Gastrocnemius medialis (tissue), 4 donors: Measurements from ENCODE around the gene VAC14. TPM values are rescaled to one million over a fixed set of nuclear protein-coding genes. Genes with fewer than 3 reads are reported as not detected.

Experiments
- ATAC-seq, 2 donors: fragments of 150-250 bp; one replicate each; pipeline ENCODE4 v1.9.1; 2016
- DNase-seq, 2 donors: peaks; one replicate each; pipeline ENCODE4 v3.0.0-alpha.2; 2019
- H3K27ac ChIP-seq, 4 donors: fragments of 200-600 bp; sonication (generic); 1 replicate in 1 of 4; 2 replicates in 3 of 4; pipeline ENCODE4 v1.5.1; 2016 to 2018; ENCODE audit warnings: mild to moderate bottlenecking in 2 of 4, moderate library complexity in 1 of 4
- H3K27me3 ChIP-seq, 3 donors: fragments of 200-600 bp; sonication (generic) in 2 of 3; 1 replicate in 1 of 3; 2 replicates in 2 of 3; pipeline versions ENCODE4 v1.5.1 to v1.6.0; 2016 to 2019; ENCODE audit warnings: mild to moderate bottlenecking in 1 of 3, moderate library complexity in 1 of 3
- H3K36me3 ChIP-seq, 2 donors: fragments of 200-600 bp; sonication (generic) in 1 of 2; one replicate each; pipeline ENCODE4 v1.5.1; 2017 to 2018
- H3K4me1 ChIP-seq, 2 donors: fragments of 200-600 bp; sonication (generic) in 1 of 2; one replicate each; pipeline ENCODE4 v1.5.1; 2016 to 2017; ENCODE audit warnings: mild to moderate bottlenecking in 2 of 2
- H3K4me3 ChIP-seq, 4 donors: fragments of 200-600 bp; sonication (generic) in 3 of 4; 1 replicate in 1 of 4; 2 replicates in 3 of 4; pipeline ENCODE4 v1.5.1; 2016 to 2019; ENCODE audit warnings: mild to moderate bottlenecking in 2 of 4
- H3K9me3 ChIP-seq, 3 donors: fragments of 200-600 bp; sonication (generic) in 2 of 3; 1 replicate in 1 of 3; 2 replicates in 2 of 3; pipeline ENCODE4 v1.5.1; 2016 to 2019
- CTCF ChIP-seq, 5 experiments: fragments of 450-650 bp in 3 of 5; fragments of 200-600 bp in 2 of 5; sonication (generic) in 2 of 5; IDR thresholded peaks in 4 of 5; conservative IDR thresholded peaks in 1 of 5; 1 replicate in 4 of 5; 2 replicates in 1 of 5; pipeline ENCODE4 v1.5.1; 2016 to 2019; ENCODE audit warnings: antibody characterized with exemption in 5 of 5, mild to moderate bottlenecking in 3 of 5, moderate library complexity in 3 of 5
- POLR2A ChIP-seq, 2 donors: fragments of 450-650 bp; IDR thresholded peaks; one replicate each; pipeline ENCODE4 v1.6.1; 2017; ENCODE audit warnings: antibody characterized with exemption in 2 of 2, mild to moderate bottlenecking in 2 of 2, moderate library complexity in 2 of 2
- in situ Hi-C, 4 donors: fragments of 200-750 bp; cut with MboI; loops; one replicate each; pipeline versions ENCODE4 v1.15.0 to v1.8.0; 2017; ENCODE audit warnings: low sequenced_read_pairs in 4 of 4
- intact Hi-C: fragments of 100-400 bp; cut with DNase I; formaldehyde crosslinking; loops from one replicate; pipeline ENCODE4 v1.15.1; 2023; ENCODE audit warnings: low total_unique reads
- total RNA-seq, 4 donors: library from RNA; depleted of rRNA; stranded (reverse); fragments of >200 nt; gene quantifications; one replicate each; pipeline versions ENCODE4 v1.1.0 to v1.2.3, GENCODE V29; 2016

VAC14 gene
- total RNA-seq, 4 donors from 2014 or later: 19.8 to 30.9 (median 27.0) TPM

GRCh38 chr16:70704586-70704985 is 96.4 kb downstream of the VAC14 start:
- no peak for TF ChIP-seq CTCF (IDR thresholded peaks at IDR 0.05 in 4 of 5, conservative IDR thresholded peaks at IDR 0.05 in 1 of 5)
- no peak for TF ChIP-seq POLR2A (IDR thresholded peaks at IDR 0.05)
- Histone ChIP-seq H3K9me3 (no peaks in the 10 kb centered on the region), H3K27ac (peak overlapping the region in 3 of 4 donors; percentile 74 to 83 (median 79)), H3K4me1 (peaks cover 48 to 59% of the 10 kb centered on the region in 2 donors), H3K27me3 (no peaks in the 10 kb centered on the region), H3K4me3 (no peak overlapping the region), H3K36me3 (no peaks in the 10 kb centered on the region)
- ATAC-seq: no peak
- in situ Hi-C loops: no loop called here
- intact Hi-C loops: no loop called here
- no peak for DNase-seq

- Histone ChIP-seq H3K9me3 (no peaks in the 10 kb centered on the region), H3K4me1 (peaks cover 45 to 59% of the 10 kb centered on the region in 2 donors), H3K27me3 (no peaks in the 10 kb centered on the region), H3K27ac (peak overlapping the region; percentile 73 to 83 (median 76)), H3K4me3 (no peak overlapping the region), H3K36me3 (no peaks in the 10 kb centered on the region)
- DNase-seq: no peak
- no peak for ATAC-seq
- in situ Hi-C loops: no loop called here
- no peak for TF ChIP-seq CTCF (IDR thresholded peaks at IDR 0.05 in 4 of 5, conservative IDR thresholded peaks at IDR 0.05 in 1 of 5)
- TF ChIP-seq POLR2A (IDR thresholded peaks at IDR 0.05): no peak
- intact Hi-C loops: no loop called here
Measured at GRCh38 chr16:70703835-70704381, 97.0 kb downstream of the VAC14 start.

- TF ChIP-seq CTCF (IDR thresholded peaks at IDR 0.05 in 4 of 5, conservative IDR thresholded peaks at IDR 0.05 in 1 of 5) (peak; percentile 12 to 53 (median 30)), POLR2A (IDR thresholded peaks at IDR 0.05) (peak; percentile 19 to 29)
Measured at GRCh38 chr16:70703041-70703834, 97.7 kb downstream of the VAC14 start.

GRCh38 chr16:70702624-70703023 is 98.3 kb downstream of the VAC14 start:
- Histone ChIP-seq H3K27ac (peak overlapping the region; percentile 73 to 83 (median 76)), H3K36me3 (no peaks in the 10 kb centered on the region), H3K4me3 (no peak overlapping the region), H3K27me3 (no peaks in the 10 kb centered on the region), H3K9me3 (no peaks in the 10 kb centered on the region), H3K4me1 (peaks cover 52 to 56% of the 10 kb centered on the region in 2 donors)
- no peak for ATAC-seq
- intact Hi-C loops: no loop called here
- no peak for TF ChIP-seq CTCF (IDR thresholded peaks at IDR 0.05 in 4 of 5, conservative IDR thresholded peaks at IDR 0.05 in 1 of 5)
- no peak for TF ChIP-seq POLR2A (IDR thresholded peaks at IDR 0.05)
- no peak for DNase-seq
- in situ Hi-C loops: no loop called here

More at GRCh38 chr16:70703041-70703834, 97.7 kb downstream of the VAC14 start:
- no peaks in the 10 kb centered on the region for H3K9me3 ChIP-seq
- H3K4me1 ChIP-seq: peaks cover 46 to 53% of the 10 kb centered on the region in 2 donors
- no peak overlapping the region for H3K4me3 ChIP-seq
- H3K27me3 ChIP-seq: no peaks in the 10 kb centered on the region
- H3K27ac ChIP-seq: peak overlapping the region; percentile 73 to 83 (median 76)
- ATAC-seq: peak; percentile 51 to 58
- in situ Hi-C loops: no loop called here
- intact Hi-C loops: no loop called here
- DNase-seq: peak in 1 of 2 donors; percentile 79
- no peaks in the 10 kb centered on the region for H3K36me3 ChIP-seq
